NCI-H2227 (cell line): ENCODE data around the gene GPSM1.
"Not testable (repeated sequence)": the region's sequence is repeated elsewhere in the genome, so short reads cannot be mapped to it uniquely, and the experiment has no call there.

Experiments used
- DNase-seq: peaks from one replicate; lab custom pipeline; 2025; ENCODE audit not compliant: unreplicated experiment; lab: John Stamatoyannopoulos, UW

Gene GPSM1

GRCh38 chr9:136393531-136393930 is 66.2 kb downstream of the GPSM1 start:
- no peak for DNase-seq

- DNase-seq = no peak
Measured at GRCh38 chr9:136394312-136395019, 67.1 kb downstream of the GPSM1 start.

- DNase-seq = no peak
Measured at GRCh38 chr9:136395020-136395340, 67.6 kb downstream of the GPSM1 start.

GRCh38 chr9:136395345-136396218 is 68.2 kb downstream of the GPSM1 start:
- no peak for DNase-seq

- no peak for DNase-seq
Measured at GRCh38 chr9:136396219-136396515, 68.8 kb downstream of the GPSM1 start.

GRCh38 chr9:136397643-136398042 is 70.3 kb downstream of the GPSM1 start:
- no peak for DNase-seq

GRCh38 chr9:136398286-136398685 is 70.9 kb downstream of the GPSM1 start:
- no peak for DNase-seq

GRCh38 chr9:136399176-136400037 is 72.1 kb downstream of the GPSM1 start:
- peak; percentile 31 for DNase-seq

- DNase-seq = peak; percentile 91
Measured at GRCh38 chr9:136400038-136400834, 72.9 kb downstream of the GPSM1 start, which contains the start of gene SNAPC4. TSS of gene SNAPC4 (minus strand) at chr9:136400170. CDS start at chr9:136398428, 1,742 bp downstream.

GRCh38 chr9:136401173-136401922 is 74.0 kb downstream of the GPSM1 start:
- DNase-seq = no peak

GRCh38 chr9:136402067-136402466 is 74.7 kb downstream of the GPSM1 start:
- DNase-seq = no peak

GRCh38 chr9:136403538-136403914 is 76.2 kb downstream of the GPSM1 start:
- DNase-seq = no peak

- no peak for DNase-seq
Measured at GRCh38 chr9:136403915-136404800, 76.8 kb downstream of the GPSM1 start.

GRCh38 chr9:136404801-136405136 is 77.4 kb downstream of the GPSM1 start:
- no peak for DNase-seq

- no peak for DNase-seq
Measured at GRCh38 chr9:136405481-136405880, 78.1 kb downstream of the GPSM1 start.

- not testable (repeated sequence) for DNase-seq
Measured at GRCh38 chr9:136405904-136406303, 78.6 kb downstream of the GPSM1 start.

- DNase-seq = not testable (repeated sequence)
Measured at GRCh38 chr9:136407061-136407460, 79.7 kb downstream of the GPSM1 start.

- DNase-seq = no peak
Measured at GRCh38 chr9:136407911-136408310, 80.6 kb downstream of the GPSM1 start.
